GM12874 (cell line): ENCODE measurements around the gene HPS1.

Experiments used
- TF ChIP-seq, protein P1 (sequence below): IDR thresholded peaks from 2 replicates; pipeline ENCODE4 v1.5.1; 2011; ENCODE audit warnings: low read depth, mild to moderate bottlenecking, control low read depth, low read length, moderate library complexity; ENCODE audit not compliant: insufficient read depth

HPS1 gene

DNA sequence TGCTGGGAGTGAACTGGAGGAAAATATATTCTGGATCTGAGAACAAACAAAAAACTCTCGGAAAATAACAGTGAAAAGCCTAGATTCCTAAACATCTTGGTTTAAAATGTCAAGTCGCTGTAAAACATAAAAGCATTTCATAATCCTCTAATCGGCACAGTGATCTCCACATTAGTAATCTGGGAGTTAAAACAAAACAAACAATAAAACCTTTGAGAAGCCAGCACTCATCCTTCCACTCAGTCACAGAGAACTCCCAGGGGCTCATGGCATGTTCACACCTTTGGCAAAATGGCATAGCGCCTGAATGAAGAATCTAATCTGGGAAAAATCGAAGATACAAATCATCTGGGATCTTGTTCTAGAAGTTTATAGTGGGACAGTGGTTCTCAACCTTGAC is 24.1 kb upstream of the HPS1 start:
- TF ChIP-seq, protein P1, sequence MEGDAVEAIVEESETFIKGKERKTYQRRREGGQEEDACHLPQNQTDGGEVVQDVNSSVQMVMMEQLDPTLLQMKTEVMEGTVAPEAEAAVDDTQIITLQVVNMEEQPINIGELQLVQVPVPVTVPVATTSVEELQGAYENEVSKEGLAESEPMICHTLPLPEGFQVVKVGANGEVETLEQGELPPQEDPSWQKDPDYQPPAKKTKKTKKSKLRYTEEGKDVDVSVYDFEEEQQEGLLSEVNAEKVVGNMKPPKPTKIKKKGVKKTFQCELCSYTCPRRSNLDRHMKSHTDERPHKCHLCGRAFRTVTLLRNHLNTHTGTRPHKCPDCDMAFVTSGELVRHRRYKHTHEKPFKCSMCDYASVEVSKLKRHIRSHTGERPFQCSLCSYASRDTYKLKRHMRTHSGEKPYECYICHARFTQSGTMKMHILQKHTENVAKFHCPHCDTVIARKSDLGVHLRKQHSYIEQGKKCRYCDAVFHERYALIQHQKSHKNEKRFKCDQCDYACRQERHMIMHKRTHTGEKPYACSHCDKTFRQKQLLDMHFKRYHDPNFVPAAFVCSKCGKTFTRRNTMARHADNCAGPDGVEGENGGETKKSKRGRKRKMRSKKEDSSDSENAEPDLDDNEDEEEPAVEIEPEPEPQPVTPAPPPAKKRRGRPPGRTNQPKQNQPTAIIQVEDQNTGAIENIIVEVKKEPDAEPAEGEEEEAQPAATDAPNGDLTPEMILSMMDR, result no peak

DNA sequence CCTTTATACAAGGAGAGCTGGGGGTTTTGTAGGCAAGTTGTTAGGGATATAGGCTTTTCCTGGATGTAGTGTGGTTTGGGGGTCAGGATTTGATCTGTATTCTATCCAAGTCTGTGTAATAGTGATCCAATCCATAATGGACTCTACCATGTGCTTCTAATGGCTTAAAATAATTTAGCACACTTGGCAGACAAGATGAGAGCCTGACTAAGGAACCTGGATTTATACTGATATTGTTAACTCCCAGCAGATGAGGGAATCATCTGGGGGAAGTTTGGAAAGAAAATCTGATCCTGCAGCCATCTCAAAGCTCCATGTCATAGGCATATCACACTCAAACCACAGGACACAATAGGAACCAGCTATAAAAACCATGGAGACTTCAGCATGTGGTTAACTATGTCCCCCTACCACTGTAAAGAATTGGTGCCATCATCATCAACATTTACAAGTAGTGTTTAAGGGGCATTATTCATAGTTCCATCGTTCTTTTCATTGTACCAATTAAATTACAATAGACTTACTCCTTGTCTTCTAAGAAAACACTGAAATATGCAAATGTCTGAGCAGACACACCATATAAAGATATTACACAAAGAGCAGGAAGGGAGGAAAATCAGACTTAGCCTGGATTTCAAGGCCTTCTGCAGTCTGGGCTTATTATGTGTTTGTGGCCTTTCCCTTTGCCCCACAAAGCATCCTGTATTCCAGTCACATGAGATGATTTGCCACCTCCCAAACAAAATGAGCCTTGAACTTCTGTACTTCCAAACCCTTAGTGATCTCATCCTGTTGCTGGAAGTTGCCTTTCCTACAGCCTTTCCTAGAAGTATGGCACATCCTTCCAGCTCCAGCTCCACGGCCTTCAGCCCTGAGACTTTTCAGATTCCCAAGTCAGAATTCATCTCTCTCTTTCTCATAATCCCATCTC is 22.5 kb upstream of the HPS1 start:
- TF ChIP-seq, protein P1, result no peak

DNA sequence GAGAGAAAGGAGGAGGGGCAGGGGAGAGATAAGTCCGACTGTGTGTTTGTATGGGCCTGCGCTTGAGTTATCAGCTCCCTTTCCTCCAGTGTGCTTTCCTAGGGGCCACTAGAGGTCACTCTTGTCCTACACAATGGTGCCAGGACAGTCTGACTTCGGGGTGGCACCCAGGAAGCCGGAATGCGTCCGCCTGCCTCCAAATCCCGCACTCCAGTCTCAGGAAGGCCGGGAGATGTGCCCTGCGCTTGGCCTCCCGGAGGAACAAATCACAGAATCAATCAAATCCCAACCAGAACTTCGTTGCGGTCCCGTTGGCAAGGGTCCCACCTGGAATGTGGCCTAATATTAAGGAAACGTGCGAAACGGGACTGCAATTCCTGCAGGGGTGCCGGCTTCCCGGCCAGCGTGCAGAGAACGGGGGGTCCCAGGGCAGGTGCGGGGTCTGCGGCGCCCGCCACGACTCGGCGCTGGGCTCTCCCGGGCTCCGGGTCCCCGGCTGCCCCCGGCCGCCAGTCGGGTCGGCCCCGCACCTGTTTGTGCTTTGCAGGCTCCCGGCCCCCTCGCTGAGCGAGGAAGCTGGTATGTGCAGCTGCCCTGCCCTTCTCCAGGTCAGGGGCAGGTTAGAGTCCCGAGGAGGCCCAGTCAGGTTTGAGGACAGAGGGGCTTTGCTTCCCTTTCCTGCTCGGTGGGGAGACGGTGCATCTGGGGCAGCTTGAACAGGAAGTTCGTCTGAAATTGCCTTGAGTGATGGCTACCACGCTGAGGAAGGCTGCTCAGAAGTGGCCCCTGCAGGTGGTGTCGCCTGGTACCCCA is 21.0 kb upstream of the HPS1 start:
- TF ChIP-seq, protein P1, result peak; percentile 84

DNA sequence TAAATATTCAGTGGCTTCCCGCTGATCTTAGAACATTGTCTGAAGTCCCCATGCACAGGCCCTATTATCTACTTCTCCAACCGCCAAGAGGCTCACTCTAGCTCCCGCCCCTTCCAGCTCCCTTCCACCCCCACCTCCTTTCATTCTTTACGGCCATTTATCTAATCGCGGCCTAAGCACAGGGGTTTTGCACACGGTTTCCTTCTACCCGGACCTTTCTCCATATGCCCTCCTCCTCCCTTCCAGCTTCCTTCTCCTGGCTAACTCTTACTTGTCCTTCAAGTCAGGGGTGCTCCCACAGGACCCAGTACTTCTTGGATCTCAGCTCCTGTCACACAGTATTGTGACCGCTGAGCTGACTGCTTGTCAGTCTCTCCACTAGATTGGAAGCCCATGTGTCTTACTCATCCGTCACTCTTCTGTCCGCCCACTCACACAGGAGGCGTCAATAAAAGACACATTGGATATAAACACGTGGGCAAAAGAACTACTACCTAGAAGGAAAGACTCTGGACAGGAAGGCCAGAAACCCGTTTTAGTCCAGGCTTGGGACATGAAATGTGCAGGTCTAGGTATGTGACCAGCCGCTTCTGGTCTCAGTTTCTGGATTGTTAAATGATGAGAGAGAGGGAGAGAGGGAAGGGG is 20.2 kb upstream of the HPS1 start:
- TF ChIP-seq, protein P1, result no peak

DNA sequence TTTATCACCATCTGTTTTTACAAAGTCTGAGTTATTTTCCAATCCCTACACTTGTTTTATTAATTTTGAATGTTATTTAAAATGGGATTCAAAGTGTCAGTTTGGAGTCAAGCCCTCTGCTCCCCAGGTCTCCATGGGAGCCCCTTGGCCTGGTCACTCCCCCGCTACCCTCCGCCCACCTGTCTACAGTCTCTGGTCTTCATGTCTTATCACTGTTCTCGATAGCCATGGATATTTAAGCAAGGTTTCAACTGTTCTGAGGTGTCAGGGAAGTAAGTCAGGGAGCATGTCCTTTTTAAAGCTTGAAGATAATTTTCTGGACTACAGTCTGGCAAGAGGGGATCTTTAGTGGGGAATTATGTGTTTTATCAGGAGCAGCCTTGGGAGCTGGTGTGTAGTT is 19.1 kb upstream of the HPS1 start:
- TF ChIP-seq, protein P1, result no peak

DNA sequence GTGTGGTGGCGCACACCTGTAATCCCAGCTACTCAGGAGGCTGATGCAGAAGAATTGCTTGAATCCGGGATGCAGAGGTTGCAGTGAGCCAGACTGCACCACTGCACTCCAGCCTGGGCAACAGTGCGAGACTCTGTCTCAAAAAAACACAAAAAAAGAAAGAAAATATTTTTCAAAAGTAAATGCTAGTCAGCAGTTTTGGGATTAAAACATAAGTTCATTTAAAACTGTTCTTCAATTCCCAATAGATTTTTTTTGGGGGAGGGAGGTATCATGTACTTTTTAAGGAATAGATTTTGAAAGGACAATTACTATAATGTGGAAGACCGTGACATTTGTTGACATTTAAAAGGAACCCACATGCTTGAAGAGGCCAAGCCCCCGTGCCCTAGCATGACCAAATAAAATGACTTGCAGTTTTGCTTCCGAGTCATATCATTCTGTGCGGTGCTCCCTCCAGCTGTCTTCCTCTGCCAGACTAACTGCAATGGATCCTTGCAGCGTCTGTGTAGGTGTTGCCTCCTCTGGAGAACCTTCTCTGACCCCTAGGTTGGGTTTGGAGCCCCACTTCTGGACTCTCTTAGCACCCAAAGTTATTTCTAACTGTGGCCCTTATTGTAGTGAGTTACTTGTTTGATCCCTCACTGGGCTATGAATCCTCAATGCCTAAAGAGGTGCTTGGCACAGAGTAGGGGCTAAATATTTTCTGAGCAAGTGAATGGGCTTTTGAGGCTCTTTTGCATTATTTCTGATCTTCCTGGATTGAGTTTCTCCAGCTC is 17.4 kb upstream of the HPS1 start:
- TF ChIP-seq, protein P1, result no peak

DNA sequence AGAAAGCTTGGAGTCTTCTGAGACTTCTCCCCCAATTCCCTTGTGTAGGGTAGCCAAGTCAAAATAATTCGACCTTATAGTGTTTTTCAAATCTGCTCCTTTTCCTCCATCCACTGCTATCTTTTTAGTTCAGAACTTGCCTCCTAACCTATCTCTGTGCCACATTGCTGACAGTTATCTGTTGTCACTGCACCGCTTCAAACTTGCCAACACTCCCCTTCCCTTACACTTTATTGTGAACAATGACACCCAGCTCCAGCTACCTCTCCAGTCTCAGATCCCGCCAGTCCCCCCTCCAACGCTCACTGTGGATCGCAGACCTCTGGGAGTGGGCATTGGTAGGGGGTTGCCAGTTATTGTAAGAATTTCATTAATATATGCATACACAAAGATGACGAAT is 16.3 kb upstream of the HPS1 start:
- TF ChIP-seq, protein P1, result no peak
